Measurements from ENCODE around the gene LCA5L. TPM values are rescaled to one million over a fixed set of nuclear protein-coding genes. Genes with fewer than 3 reads are reported as not detected.

LCA5L gene
- total RNA-seq, 1 donor from 2014 or later: 2.0 TPM

DNA sequence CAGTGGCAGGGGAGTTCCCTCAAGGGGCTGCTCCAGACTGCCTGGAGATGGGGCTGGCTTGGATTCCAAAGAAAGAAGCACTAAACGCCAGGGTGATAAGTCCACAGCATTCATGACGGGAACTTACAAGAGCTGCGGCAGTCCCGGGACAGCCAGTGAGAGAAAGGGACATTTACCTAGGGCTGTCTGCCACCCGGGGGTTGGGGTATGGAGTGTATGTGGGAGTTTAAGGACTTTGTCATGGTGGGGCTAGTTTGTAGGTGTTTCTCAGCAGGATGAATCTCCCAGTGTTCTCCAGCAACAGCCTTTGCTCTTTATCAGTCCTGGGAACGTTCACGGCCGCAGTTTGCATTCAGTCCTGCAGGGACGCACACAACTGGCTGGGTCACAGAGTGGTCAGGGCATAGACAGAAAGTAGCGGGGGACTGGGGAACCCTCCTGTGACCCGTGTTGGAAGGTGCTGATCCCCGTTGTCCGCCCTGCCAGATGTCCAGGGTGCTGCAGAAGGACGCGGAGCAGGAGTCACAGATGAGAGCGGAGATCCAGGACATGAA, 55.3 kb downstream of the LCA5L start:
- H3K36me3 ChIP-seq (ENCODE audit: insufficient read depth, low read length): peaks cover 13% of the 10 kb centered on the region
- peaks cover 25% of the 10 kb centered on the region for H3K79me2 ChIP-seq (ENCODE audit: insufficient read depth, low read length)
- H3K9ac ChIP-seq (ENCODE audit: low read length): no peak overlapping the region
- peaks cover 25% of the 10 kb centered on the region for H4K20me1 ChIP-seq (ENCODE audit: insufficient read depth, low read length)
- Mint-ChIP-seq H3K4me1 (ENCODE audit: low read depth, unreplicated experiment) (peaks cover 4% of the 10 kb centered on the region), H3K36me3 (ENCODE audit: low read depth, unreplicated experiment) (peaks cover 13% of the 10 kb centered on the region), H3K9me3 (ENCODE audit: unreplicated experiment) (no peaks in the 10 kb centered on the region), H3K27me3 (ENCODE audit: low read depth, unreplicated experiment) (no peaks in the 10 kb centered on the region), H3K4me3 (ENCODE audit: unreplicated experiment) (no peak overlapping the region), H3K27ac (ENCODE audit: unreplicated experiment) (peak overlapping the region; percentile 51)
- H3K4me1 ChIP-seq (ENCODE audit: insufficient read depth, low read length): peaks cover 14% of the 10 kb centered on the region
- TF ChIP-seq, protein P1, sequence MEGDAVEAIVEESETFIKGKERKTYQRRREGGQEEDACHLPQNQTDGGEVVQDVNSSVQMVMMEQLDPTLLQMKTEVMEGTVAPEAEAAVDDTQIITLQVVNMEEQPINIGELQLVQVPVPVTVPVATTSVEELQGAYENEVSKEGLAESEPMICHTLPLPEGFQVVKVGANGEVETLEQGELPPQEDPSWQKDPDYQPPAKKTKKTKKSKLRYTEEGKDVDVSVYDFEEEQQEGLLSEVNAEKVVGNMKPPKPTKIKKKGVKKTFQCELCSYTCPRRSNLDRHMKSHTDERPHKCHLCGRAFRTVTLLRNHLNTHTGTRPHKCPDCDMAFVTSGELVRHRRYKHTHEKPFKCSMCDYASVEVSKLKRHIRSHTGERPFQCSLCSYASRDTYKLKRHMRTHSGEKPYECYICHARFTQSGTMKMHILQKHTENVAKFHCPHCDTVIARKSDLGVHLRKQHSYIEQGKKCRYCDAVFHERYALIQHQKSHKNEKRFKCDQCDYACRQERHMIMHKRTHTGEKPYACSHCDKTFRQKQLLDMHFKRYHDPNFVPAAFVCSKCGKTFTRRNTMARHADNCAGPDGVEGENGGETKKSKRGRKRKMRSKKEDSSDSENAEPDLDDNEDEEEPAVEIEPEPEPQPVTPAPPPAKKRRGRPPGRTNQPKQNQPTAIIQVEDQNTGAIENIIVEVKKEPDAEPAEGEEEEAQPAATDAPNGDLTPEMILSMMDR (IDR thresholded peaks at IDR 0.05; ENCODE audit: insufficient read depth, low read depth, low read length): no peak
- TF ChIP-seq EZH2 (IDR thresholded peaks at IDR 0.05; ENCODE audit: insufficient read depth, low read length): no peak
- DNase-seq (ENCODE audit: low read depth) (no peak), FAIRE-seq (no peak)
- no peak overlapping the region for H2AFZ ChIP-seq (ENCODE audit: low read depth, low read length)
- H3K4me3 ChIP-seq (ENCODE audit: insufficient read depth, low read depth, low read length): no peak overlapping the region
- H3K9me3 ChIP-seq (ENCODE audit: insufficient read depth, low read depth, low read length): no peaks in the 10 kb centered on the region
- H3K27ac ChIP-seq (ENCODE audit: low read depth, low read length): no peak overlapping the region
- no peaks in the 10 kb centered on the region for H3K27me3 ChIP-seq (ENCODE audit: insufficient read depth, low read length)
- no peak overlapping the region for H3K4me2 ChIP-seq (ENCODE audit: low read length)

DNA sequence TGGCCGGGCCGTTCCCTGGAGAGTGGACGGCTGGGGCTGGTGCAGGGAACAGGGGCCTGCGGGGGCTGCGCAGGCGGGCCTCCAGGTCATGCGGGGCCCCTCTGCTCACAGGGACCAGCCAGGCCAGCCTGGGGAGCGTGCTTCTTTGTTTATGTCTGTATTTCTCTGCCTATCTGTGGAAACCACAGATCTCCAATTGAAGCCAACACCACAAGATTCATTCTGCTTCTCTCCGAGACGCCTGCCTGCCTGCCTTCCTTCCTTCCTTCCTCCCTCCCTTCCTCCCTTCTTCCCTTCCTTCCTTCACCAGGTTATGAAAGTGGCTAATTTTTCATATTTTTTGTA, 56.8 kb downstream of the LCA5L start:
- H3K9ac ChIP-seq (ENCODE audit: low read length): no peak overlapping the region
- H3K4me1 Mint-ChIP-seq (ENCODE audit: low read depth, unreplicated experiment): peaks cover 9% of the 10 kb centered on the region
- H3K4me3 ChIP-seq (ENCODE audit: insufficient read depth, low read depth, low read length): no peak overlapping the region
- H3K4me3 Mint-ChIP-seq (ENCODE audit: unreplicated experiment): no peak overlapping the region
- no peak for TF ChIP-seq EZH2 (IDR thresholded peaks at IDR 0.05; ENCODE audit: insufficient read depth, low read length)
- TF ChIP-seq, protein P1 (IDR thresholded peaks at IDR 0.05; ENCODE audit: insufficient read depth, low read depth, low read length): no peak
- H3K36me3 ChIP-seq (ENCODE audit: insufficient read depth, low read length): peaks cover 11% of the 10 kb centered on the region
- no peak overlapping the region for H3K27ac ChIP-seq (ENCODE audit: low read depth, low read length)
- peaks cover 25% of the 10 kb centered on the region for H4K20me1 ChIP-seq (ENCODE audit: insufficient read depth, low read length)
- peak overlapping the region; percentile 85 for H3K4me2 ChIP-seq (ENCODE audit: low read length)
- peak overlapping the region; percentile 20 for H3K27ac Mint-ChIP-seq (ENCODE audit: unreplicated experiment)
- no peaks in the 10 kb centered on the region for H3K9me3 Mint-ChIP-seq (ENCODE audit: unreplicated experiment)
- H3K27me3 Mint-ChIP-seq (ENCODE audit: low read depth, unreplicated experiment): no peaks in the 10 kb centered on the region
- no peak for DNase-seq (ENCODE audit: low read depth)
- no peaks in the 10 kb centered on the region for H3K9me3 ChIP-seq (ENCODE audit: insufficient read depth, low read depth, low read length)
- H3K79me2 ChIP-seq (ENCODE audit: insufficient read depth, low read length): peaks cover 25% of the 10 kb centered on the region
- no peaks in the 10 kb centered on the region for H3K27me3 ChIP-seq (ENCODE audit: insufficient read depth, low read length)
- H3K4me1 ChIP-seq (ENCODE audit: insufficient read depth, low read length): peaks cover 21% of the 10 kb centered on the region
- peak overlapping the region; percentile 65 for H2AFZ ChIP-seq (ENCODE audit: low read depth, low read length)
- H3K36me3 Mint-ChIP-seq (ENCODE audit: low read depth, unreplicated experiment): peaks cover 11% of the 10 kb centered on the region
- FAIRE-seq: no peak

DNA sequence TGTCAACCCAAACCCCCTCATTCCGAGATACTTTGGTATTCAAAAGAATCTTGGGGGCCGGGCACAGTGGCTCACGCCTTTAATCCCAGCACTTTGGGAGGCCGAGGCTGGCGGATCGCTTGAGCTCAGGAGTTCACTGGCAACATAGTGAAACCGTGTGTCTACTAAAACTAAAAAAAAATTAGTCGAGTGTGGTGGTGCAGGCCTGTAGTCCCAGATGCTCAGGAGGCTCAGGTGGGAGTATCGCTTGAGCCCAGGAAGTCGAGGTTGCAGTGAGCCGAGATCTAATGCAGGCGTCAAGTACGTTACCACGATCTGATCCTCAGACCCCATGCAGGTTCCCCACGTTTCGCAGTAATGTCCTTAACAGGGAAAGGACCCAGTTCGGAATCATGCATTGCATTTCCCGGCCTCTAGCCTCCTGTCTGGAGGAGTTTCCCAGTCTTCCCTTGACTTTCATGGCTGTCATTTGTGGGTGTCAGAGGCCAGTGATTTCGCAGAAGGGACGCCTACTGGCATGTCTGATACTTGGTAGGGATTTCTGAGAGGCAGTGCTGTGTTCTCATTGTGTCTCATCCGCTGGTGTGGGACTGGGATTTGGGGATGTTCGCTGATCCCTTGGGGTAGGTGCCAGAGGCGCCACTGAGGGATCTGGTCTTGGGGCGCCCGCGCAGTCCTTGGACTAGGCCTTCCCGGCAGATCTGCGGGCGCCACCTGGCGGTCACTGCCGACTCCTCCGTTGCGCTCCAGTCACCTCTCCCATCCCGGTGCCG, 57.4 kb downstream of the LCA5L start:
- Mint-ChIP-seq H3K36me3 (ENCODE audit: low read depth, unreplicated experiment) (peaks cover 9% of the 10 kb centered on the region), H3K27ac (ENCODE audit: unreplicated experiment) (no peak overlapping the region), H3K9me3 (ENCODE audit: unreplicated experiment) (no peaks in the 10 kb centered on the region), H3K4me3 (ENCODE audit: unreplicated experiment) (peak overlapping the region; percentile 83), H3K4me1 (ENCODE audit: low read depth, unreplicated experiment) (peaks cover 8% of the 10 kb centered on the region), H3K27me3 (ENCODE audit: low read depth, unreplicated experiment) (no peaks in the 10 kb centered on the region)
- peak overlapping the region; percentile 85 for H3K4me2 ChIP-seq (ENCODE audit: low read length)
- H3K79me2 ChIP-seq (ENCODE audit: insufficient read depth, low read length): peaks cover 25% of the 10 kb centered on the region
- peak overlapping the region; percentile 77 for H3K9ac ChIP-seq (ENCODE audit: low read length)
- H3K27ac ChIP-seq (ENCODE audit: low read depth, low read length): peak overlapping the region; percentile 45
- peak overlapping the region; percentile 63 for H3K4me3 ChIP-seq (ENCODE audit: insufficient read depth, low read depth, low read length)
- no peak for TF ChIP-seq EZH2 (IDR thresholded peaks at IDR 0.05; ENCODE audit: insufficient read depth, low read length)
- TF ChIP-seq, protein P1 (IDR thresholded peaks at IDR 0.05; ENCODE audit: insufficient read depth, low read depth, low read length): peak; percentile 57
- no peaks in the 10 kb centered on the region for H3K9me3 ChIP-seq (ENCODE audit: insufficient read depth, low read depth, low read length)
- DNase-seq (ENCODE audit: low read depth): peak; percentile 54
- H3K4me1 ChIP-seq (ENCODE audit: insufficient read depth, low read length): peaks cover 21% of the 10 kb centered on the region
- peaks cover 25% of the 10 kb centered on the region for H4K20me1 ChIP-seq (ENCODE audit: insufficient read depth, low read length)
- no peaks in the 10 kb centered on the region for H3K27me3 ChIP-seq (ENCODE audit: insufficient read depth, low read length)
- peaks cover 9% of the 10 kb centered on the region for H3K36me3 ChIP-seq (ENCODE audit: insufficient read depth, low read length)
- H2AFZ ChIP-seq (ENCODE audit: low read depth, low read length): peak overlapping the region; percentile 65
- no peak for FAIRE-seq
